ENCODE measurements around the gene NPAS3.

NPAS3 gene

DNA sequence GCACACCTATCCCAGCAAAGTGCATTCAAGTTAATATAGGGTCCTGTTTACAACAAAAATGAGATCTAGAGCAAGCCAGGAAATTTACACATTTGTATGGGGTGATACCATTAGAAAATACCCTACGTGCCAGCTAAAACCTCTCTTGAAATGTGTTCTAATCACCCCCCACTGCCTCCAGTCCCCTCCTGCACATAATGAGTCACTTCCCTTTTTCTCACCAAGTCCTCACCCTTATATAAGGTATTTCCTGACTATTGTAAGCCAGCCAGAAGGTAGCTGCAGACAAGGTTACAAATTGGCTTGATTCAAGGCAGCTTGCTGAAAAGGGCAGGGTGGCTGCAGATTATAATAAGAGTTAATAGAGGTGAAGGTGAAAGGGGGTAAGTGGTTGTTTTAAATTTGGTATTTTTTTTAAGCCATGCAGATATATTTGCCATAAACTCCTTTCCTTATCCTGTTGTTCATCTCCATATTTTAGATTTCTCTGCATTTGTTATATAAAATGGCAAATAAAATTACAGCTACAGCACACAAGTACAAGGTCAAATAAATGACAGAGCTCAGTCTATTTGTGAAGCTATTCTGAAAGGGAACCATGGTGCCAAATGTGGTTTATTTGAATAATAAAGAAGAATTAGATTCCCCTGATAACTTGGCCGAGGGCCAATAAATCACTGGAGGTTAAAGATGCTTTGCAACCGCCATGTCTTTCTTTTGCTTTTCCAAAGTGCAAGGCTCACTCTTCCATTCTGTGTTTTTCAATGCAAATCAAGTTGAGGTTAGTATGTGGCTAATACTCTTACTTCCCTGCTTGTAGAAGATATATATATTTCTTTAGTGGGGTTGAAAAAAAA lies 626.3 kb downstream of the NPAS3 start:
- DNase-seq, result no peak

DNA sequence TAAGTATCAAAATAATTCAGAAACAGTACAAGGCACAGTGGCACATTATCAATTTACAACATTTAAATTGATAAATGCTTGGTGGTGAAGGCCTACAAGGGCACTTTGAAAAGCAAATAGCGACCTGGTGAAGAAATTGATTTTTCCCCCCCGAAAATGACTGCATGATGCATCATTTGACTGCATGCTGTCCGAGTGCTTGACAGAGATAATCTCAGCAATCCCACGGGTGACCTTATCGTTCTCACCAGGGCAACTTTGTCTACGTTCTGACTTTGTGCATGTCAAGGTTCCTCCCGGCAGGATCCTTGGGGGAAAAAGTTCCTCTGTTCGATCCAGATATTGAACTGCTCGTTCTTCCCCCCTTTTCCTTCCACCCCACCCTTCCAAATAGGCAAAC lies 627.4 kb downstream of the NPAS3 start:
- DNase-seq, result no peak

DNA sequence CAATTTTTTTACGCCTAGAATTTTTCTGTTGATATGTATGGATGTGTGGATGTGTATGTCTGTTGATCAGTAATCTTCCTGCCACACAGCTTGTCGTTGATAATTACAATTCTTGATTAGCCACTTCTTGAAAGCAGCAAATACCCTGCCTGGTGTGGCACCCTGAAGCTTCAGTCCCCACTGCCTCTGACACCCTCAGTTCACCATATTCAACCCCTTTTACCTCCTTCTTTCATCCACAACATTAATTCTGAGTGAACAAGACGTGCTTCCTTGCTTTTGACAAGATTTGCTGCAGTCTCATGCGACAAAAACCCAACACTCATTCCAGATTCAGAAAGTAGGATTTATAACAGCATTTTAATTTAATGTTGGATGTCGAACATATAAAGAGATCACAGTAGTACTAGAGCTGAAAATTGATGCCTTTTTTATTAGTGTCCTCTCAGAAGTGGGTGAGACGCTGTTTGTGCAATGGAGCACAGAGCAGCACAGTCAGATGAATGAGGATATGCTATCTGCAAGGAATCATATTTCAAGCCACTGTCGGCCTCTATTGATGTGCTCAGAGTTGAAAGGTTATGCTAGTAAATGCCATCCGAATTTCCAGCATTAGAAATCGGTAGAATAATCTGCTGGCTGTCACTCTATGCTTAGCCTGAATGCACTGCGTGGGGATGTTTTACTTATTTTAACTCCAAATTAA lies 628.5 kb downstream of the NPAS3 start:
- DNase-seq, result no peak

DNA sequence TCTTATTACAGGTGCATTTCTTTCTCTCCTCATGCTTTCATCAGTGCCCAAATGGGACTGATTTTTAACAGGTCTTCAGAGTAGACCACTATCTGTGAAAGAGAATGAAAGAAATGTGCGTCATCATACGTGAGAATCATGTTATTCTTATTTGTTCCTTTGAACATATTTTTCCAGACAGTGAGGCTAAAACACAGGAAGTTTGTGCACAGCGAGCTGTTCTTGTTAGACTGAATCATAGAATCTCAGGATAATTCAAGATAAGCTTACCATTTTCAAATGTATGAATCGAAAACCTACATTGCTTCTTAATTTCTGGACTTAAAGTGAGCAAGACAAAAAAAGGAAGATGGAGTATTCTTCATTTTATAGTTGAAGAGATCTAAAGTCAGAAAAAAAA lies 629.1 kb downstream of the NPAS3 start:
- DNase-seq, result no peak

DNA sequence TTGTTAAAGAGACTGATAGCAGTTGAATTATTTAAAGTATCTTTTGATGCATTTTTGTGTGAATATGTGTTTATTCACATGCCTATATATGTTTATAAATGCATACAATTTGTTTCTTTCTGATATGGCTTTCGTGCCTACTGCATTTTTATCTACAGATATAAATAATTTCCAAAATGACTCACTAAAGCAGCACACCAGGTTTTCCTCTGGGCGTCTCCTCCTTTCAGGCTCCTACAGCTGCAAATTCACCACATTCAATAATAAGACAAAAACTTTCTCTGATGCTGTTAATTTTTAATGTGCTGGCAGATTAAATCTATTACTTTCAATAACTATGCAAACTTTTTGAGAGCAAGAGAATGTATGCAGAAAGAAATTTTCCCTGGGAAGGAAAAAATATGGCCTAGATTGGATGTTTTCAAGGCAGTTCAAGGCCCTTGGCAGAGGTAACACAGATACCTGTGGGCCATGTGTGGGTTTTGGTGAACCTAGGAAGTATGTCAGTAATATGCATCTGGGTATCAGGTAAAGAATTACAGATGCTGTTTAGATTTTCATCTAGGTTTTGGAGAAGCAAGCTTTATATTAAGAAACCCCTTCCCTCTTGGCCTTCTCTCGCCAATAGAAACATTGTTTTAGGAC lies 630.4 kb downstream of the NPAS3 start:
- no peak for DNase-seq

DNA sequence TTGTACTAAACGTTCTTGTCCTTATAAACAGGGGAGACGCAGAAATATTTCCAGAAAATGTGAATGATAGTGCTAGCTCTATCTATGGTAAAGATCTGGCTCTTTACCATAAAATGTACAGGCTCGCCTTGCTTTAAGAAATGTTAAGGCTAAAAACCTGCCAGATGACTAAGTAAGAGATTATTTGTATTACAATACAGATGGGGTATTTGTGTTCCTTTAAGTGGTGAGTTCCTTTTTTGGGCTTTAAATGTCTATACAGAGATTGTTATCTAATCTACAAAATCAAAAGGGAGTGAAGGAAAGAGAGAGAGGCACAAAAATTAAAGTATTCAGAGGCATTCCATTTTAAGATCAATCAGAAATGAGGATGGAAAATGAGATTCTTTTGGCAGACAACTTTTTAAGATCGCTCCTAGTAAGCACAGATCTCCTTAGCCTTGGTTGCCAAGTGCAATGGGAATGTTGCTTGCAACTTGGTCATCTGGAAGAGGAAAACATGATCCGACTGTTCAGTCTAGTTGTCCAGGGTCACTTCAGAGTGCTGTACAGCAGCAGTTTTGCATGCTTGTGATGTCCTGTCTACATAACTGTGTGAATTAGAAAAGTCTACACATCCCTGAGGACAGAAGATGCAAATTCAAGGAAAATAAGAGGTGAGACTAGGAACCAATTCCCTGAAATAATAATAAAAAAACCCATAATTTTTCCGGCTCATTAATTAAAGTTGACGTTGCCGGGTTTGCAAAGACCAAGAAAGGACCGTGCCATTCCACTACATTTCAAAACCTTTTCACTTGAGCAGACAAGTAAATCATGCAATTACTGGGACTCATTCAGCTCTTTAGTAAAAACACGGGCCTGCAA lies 631.4 kb downstream of the NPAS3 start:
- no peak for DNase-seq

DNA sequence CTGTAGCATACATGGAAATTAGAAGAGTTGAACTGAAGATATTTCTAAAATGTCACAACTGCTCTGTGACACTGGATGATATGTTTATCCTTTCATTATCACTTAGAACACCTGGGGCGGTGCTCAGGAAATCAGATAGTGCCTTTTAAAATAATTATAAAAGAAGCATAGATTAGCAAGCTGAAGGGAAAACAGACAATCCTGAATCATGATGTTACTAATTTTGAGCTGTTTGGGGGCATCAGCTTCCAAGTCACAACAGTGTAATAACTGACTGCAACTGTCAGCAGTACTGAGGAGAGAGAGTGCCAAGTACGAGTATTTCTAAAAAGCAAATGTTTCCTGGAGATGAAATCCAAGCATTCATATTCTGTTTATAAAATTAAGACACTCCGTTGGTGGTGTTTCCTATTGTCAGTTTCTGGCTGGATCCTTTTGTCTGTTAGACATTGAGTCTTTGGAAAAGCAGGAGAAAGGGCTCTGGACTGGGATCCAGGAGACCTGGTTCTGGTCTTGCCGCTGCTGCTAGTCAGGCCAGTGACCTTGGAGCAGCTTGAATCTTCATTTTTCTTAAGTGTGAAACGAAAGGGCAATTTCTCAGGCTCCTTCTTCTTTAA lies 632.1 kb downstream of the NPAS3 start:
- DNase-seq, result no peak

DNA sequence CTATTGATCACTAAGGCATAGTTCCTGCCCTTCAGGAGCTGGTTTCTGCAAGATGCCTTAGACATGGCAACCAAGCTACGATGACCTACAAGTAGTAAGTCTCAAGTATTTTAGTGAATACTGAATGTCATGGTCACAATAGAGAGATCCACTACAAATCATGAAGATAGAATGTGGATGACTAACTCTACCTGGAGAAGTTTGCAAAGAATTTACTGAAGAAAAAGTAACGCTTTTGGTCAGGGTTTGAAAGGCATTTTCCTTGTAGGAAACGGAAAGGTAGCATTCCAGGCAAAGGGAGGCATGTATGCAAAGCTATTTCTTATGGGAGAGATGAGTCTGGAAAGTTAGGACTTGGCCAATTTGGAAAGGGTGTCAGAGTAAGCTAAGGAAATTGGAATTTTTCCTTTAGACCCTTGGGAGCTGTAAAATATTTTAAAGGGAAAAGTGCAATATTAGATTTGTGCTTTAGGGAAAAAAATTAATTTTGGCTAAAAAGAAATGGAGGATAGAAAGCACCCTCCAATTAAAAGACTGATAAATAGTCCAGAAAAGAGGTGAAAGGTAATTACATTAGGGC lies 634.7 kb downstream of the NPAS3 start:
- DNase-seq, result no peak

DNA sequence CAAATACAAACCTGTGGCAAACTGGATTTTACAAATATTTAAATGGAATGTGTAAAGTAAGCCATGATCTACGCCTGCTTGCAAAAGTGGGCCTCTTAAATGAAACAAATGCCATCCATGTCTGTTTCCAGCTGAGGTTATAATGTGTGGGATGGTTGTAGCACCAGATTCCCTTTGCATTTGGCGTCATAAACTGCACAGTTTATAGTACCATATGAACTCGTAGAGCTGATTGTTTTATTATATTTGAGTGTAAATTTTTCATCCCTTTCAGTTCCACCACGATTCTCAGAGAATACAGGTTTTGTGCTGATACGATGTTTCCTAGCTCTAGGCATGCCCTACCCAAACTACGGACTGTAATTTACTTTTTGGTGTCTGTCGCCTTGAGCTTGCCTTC lies 637.3 kb downstream of the NPAS3 start:
- no peak for DNase-seq

DNA sequence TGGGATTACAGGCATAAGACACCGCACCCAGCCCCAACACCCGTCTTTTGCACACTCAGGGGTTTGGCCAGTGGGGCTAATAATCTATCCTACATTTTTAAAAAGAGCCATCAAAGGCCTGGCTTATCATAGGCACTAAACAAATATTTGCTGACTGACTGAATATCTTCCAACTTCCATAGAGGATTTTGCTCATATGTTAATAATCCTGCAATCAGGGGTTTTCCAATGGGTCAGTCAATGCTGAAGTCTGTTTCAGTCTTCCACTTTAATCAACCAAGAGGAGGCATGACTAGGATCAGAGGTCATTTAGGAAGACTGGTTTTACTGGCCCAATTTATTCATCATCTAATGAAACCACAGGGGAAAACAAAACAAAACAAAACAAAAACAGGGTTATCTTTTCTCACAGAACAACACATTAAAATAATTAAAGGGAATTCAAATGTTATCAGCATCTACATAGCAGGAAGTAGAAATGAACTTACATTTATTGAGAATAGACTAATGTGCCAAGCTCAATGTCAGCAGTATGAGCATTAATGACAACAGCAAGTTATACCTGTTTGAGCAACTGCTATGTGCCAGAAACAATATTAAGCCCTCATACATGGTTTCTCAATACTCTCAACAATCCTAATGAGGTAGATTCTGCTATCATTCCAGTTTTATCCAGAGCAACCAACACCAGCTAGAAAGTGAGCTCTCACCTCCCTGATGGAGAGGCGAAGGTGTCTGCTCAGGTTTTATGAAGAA lies 640.0 kb downstream of the NPAS3 start:
- DNase-seq, result no peak

DNA sequence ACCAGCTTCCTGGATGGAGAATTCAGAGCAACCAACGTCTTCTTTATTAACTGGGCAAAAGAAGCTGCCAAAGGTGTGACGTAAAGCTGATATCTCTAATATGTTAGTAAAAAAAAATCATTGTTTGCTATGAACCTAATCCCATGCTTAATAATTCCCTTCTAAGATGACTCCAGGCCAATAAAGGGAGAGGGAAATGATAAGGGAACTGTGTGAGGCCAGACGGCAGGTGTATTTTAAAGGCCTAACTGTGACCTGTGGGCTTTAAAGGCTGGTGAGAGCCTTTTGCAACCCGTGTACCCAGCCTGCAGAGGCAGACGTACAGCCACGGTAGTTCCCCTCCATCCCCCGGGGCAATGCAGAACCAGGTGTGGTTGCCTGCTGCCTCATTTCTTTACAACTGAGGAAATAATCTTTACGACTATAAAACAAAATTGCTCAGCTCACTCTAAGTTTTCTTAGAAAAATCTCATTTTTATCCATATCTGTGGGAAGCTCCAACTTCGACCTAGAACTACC lies 641.6 kb downstream of the NPAS3 start:
- no peak for DNase-seq

DNA sequence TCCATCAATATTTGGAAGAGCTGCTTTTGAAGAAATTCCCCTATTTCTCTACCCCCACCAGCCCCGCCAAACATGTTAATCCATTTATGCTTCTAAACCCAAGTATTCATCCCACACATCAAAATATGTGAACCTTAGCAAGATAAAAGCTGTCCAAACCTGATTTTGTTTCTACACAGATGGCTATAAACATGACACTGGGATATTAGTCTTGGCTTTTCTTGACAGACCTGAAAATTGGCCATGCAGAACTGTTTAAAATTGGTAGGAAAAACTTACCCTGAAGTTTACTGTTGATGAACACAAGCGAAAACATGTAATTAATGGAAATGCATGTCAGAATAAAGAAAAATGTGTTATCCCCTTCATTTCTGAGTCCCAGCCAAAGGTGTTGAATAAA lies 642.2 kb downstream of the NPAS3 start:
- no peak for DNase-seq

DNA sequence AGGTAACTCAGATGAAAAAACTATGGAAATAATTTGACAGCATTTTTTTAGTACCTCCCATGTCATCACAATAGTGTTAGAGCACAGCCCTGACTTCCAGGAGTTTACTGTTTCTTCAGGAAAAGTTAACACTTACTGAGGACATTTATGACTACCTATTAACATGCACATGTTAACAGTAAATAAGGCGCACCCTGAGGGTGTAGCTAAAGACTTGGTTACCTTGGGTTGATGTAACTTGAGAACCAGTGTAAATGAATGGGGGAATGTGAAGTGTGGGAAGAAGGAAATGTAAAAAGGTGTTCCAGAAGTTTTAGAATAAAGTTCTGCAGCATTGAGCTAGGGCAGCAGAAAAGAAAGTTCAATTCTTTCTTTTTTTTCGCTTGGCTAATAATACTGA lies 646.0 kb downstream of the NPAS3 start:
- DNase-seq, result no peak

DNA sequence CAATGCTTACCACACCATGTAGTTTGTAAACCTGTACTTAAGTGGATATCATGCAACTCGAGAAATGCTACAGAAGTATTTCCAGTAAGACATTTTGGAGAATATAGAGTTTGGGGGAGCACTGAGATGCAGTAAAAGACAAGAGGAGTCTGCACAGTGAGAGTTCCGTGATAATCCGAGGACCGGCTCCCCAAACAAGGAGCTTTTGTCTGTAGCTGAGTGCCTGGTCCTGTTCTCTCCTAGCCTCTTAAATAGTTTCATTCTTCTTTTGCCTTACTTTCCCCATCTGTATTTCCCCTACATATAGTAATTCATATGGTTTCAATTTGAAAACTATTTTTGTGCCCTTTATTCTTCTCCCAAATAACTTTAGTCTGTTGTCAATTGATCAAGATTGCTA lies 648.1 kb downstream of the NPAS3 start:
- no peak for DNase-seq

DNA sequence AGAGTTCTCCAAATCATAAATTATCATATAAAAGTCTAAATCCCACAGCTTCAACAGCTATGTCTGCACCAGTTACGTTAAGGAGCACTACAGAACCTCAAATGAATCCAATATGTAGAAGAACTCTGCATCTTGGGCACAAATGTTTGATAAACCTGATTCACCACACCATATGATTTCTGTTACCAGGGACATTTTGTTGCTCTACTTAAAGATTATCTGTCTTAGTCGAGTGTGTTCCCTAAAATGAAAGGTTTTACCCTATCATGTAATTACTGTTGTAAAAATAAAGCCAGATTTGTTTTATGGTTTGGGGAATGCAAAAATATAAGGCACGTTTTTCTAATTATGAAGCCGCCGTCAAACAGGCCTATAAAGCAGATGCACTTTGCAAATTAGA lies 649.1 kb downstream of the NPAS3 start:
- DNase-seq, result no peak

DNA sequence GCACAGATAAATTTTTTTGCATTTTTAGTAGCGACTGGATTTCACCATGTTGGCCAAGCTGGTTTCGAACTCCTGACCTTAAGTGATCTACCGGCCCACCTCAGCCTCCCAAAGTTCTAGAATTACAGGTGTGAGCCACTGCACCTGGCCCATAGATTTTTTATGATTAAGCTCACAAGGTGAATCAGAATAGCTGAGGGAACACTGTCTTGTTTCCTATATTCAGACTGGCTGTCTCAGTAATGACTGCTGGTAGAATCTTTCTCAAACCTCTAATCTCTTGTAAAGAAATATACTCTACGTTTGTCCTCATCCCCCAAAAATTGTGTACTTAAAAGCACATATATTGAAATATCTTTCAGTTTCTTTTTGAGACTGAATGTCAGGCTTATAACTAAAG lies 650.1 kb downstream of the NPAS3 start:
- no peak for DNase-seq

DNA sequence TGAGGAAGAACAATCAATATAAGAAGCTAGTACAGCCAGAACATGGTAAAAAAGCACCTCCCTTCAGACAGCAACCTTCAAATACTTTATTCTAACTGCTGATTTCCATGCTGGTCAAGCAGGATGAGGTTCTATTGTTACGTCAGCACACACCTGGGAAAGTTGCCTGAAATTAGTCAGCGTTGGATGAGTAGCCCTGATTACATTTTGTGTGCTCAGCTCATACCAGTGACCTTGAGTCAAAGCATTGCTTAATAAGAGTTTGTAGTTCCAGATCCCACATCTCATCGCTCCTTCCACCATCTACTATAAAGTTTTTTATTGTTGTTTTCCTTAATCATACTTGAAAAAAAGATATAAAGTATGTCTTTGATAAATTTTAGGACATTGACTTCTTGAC lies 650.7 kb downstream of the NPAS3 start:
- DNase-seq, result no peak

DNA sequence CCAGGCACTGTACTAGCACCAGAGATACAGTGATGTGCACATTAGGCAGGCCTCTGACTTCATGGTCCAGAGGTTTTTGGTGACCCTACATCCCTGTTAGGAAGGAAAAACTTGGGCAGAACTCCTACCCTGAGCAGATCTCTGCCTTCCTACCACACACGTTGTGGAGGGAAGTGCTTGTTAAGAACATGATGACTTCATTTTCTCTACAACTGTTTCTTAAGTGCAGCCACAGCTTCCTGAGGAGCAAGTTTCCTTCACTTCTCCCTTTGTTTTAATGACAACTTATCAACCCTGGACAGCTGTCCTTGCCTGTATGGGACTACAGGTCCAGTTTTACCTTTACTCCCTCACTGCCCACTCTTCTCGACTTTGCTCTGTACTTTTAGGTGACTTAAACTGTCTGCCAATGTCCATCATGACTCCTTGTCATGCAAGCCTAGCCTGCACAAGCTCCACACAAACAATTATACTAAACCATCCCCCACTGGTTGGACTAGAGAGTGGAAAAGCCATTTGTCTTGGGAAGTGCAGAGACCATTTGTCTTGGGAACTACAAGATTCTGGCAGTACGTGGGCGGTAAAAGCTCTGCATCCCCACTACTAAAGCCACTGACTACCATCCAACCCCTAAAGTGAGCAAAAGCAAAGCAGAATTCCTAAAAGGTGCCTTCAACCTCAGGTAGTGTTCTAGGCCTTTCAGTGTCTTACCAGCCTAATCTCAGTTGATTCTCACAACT lies 652.4 kb downstream of the NPAS3 start:
- DNase-seq, result no peak

DNA sequence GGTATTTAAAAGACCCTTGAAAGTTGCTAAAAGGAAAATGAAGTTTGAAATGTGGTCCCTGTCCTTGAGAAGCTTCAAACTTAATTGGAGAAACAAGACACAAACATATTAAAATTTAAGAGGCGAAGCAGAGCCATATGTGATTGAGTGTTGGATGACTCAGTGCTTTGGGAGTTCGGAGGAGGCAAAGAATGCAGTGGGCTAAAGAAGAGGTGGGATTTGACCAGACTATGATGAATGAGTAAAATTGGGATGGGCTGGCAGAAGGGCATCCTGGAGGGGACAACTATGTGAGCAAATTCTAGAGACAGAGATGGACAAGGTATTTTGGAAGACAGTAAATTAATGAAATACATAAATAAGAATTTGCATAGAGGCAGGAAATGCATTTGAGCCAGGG lies 653.6 kb downstream of the NPAS3 start:
- no peak for DNase-seq
